Transverse colon (tissue), 4 donors: ENCODE measurements around the gene SEC16A. TPM values are rescaled to one million over a fixed set of nuclear protein-coding genes. Genes with fewer than 3 reads are reported as not detected.

Experiments used
- DNase-seq: peaks from one replicate; pipeline ENCODE4 v3.0.0-alpha.2; 2019
- H3K27ac ChIP-seq, 4 donors: fragments of 200-600 bp; sonication (generic); 2 replicates each; pipeline ENCODE4 v1.5.1; 2016 to 2018; ENCODE audit warnings: inconsistent platforms in 4 of 4
- H3K27me3 ChIP-seq: fragments of 200-600 bp; sonication (generic); 2 replicates; pipeline ENCODE4 v1.5.1; 2017; ENCODE audit warnings: inconsistent platforms
- H3K36me3 ChIP-seq, 4 donors: fragments of 200-600 bp; sonication (generic); 2 replicates each; pipeline ENCODE4 v1.5.1; 2017 to 2019; ENCODE audit warnings: inconsistent platforms in 4 of 4
- H3K4me1 ChIP-seq, 4 donors: fragments of 200-600 bp; sonication (generic); 2 replicates each; pipeline ENCODE4 v1.5.1; 2017 to 2020; ENCODE audit warnings: inconsistent platforms in 4 of 4
- H3K4me3 ChIP-seq, 4 donors: fragments of 200-600 bp; sonication (generic); 1 replicate in 1 of 4; 2 replicates in 3 of 4; pipeline versions ENCODE4 v1.5.1 to v1.6.1; 2017 to 2019; ENCODE audit warnings: inconsistent platforms in 4 of 4
- H3K9me3 ChIP-seq, 2 donors: fragments of 200-600 bp; sonication (generic); 2 replicates each; pipeline ENCODE4 v1.5.1; 2017 to 2019; ENCODE audit warnings: inconsistent platforms in 2 of 2
- EP300 ChIP-seq: sonication (generic); formaldehyde crosslinking; IDR thresholded peaks from one replicate; pipeline ENCODE4 v1.6.1; 2017; ENCODE audit warnings: antibody characterized with exemption, low read depth
- POLR2A ChIP-seq: fragments of 450-650 bp; IDR thresholded peaks from one replicate; pipeline ENCODE4 v1.6.1; 2016; ENCODE audit warnings: antibody characterized with exemption, mild to moderate bottlenecking, moderate library complexity
- POLR2AphosphoS5 ChIP-seq, 3 donors: sonication (generic); formaldehyde crosslinking; IDR thresholded peaks; one replicate each; pipeline ENCODE4 v1.6.1; 2016; ENCODE audit warnings: antibody characterized with exemption in 3 of 3
- WGBS, 2 donors: methylation state at CpG; one replicate each; pipeline ENCODE4 v1.1.5; 2018; ENCODE audit warnings: low coverage in 1 of 2; 5-methylcytosine and 5-hydroxymethylcytosine counted together
- in situ Hi-C, 4 donors: fragments of 200-750 bp; cut with MboI; loops; one replicate each; pipeline versions ENCODE4 v1.15.0 to v1.15.1; 2017; ENCODE audit warnings: low sequenced_read_pairs in 3 of 4, low pct_ligation_motif_present in 1 of 4, low pct_unique_long_range_greater_than_20kb in 1 of 4
- intact Hi-C: fragments of 100-400 bp; cut with DNase I; formaldehyde crosslinking; loops from one replicate; pipeline ENCODE4 v1.15.1; 2023; ENCODE audit warnings: low total_unique reads
- total RNA-seq, 4 donors: library from RNA; depleted of rRNA; stranded (reverse); fragments of >200 nt; gene quantifications; one replicate each; pipeline ENCODE4 v1.1.0, GENCODE V29; 2016
- TF ChIP-seq, protein P1 (sequence below), 5 experiments: fragments of 200-600 bp in 3 of 5; fragments of 450-650 bp in 2 of 5; sonication (generic) in 3 of 5; IDR thresholded peaks; 1 replicate in 2 of 5; 2 replicates in 3 of 5; pipeline ENCODE4 v1.5.1; 2016 to 2017; ENCODE audit warnings: antibody characterized with exemption in 5 of 5, inconsistent platforms in 3 of 5, mild to moderate bottlenecking in 2 of 5, moderate library complexity in 1 of 5

The SEC16A gene
- total RNA-seq, 4 donors from 2014 or later, result 54.1 to 75.9 (median 65.8) TPM

DNA sequence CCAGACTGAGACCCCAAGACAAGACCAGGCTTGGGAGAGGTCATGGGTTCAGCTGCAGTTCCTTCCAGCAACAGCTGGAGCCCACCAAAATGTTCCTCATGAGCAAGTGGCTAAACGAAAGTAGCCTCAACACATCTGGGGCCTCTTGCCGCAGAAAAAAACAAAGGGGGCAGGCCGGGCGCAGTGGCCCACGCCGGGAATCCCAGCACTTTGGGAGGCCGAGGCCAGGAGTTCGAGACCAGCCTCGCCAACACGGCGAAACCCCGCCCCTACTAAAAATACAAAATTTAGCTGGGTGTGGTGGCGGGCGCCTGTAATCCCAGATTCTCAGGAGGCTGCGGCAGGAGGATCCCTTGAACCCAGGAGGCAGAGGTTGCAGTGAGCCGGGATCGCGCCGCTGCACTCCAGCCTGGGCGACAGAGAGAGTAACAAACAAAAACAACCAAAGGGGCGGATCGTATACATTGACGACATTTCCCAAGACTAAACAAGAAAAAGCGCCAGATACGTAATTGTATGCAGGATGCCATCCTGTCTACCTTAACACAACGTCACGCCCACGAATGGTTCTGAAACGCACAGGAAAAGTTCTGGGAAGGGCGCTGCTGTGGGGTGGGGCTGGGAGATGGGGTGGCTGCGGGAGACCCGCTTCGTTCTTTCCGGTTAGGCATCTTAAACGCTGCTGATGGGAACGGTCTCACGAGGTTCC, 44.8 kb downstream of the SEC16A start:
- Histone ChIP-seq H3K36me3 (peaks cover 0 to 8% (median 1%) of the 10 kb centered on the region in 4 donors), H3K27ac (peak overlapping the region in 2 of 4 donors; percentile 85 to 91), H3K4me3 (peak overlapping the region; percentile 73 to 99 (median 94)), H3K9me3 (no peaks in the 10 kb centered on the region), H3K27me3 (no peaks in the 10 kb centered on the region), H3K4me1 (peaks cover 21 to 32% (median 25%) of the 10 kb centered on the region in 4 donors)
- 48 to 80% methylated on average over 1 to 37 of the region's 37 CpGs for WGBS, 2 donors
- intact Hi-C loops (no loop called here), in situ Hi-C loops (no loop called here)
- no peak for TF ChIP-seq EP300
- TF ChIP-seq, protein P1, sequence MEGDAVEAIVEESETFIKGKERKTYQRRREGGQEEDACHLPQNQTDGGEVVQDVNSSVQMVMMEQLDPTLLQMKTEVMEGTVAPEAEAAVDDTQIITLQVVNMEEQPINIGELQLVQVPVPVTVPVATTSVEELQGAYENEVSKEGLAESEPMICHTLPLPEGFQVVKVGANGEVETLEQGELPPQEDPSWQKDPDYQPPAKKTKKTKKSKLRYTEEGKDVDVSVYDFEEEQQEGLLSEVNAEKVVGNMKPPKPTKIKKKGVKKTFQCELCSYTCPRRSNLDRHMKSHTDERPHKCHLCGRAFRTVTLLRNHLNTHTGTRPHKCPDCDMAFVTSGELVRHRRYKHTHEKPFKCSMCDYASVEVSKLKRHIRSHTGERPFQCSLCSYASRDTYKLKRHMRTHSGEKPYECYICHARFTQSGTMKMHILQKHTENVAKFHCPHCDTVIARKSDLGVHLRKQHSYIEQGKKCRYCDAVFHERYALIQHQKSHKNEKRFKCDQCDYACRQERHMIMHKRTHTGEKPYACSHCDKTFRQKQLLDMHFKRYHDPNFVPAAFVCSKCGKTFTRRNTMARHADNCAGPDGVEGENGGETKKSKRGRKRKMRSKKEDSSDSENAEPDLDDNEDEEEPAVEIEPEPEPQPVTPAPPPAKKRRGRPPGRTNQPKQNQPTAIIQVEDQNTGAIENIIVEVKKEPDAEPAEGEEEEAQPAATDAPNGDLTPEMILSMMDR (IDR thresholded peaks at IDR 0.05), result no peak
- no peak for TF ChIP-seq POLR2AphosphoS5 (IDR thresholded peaks at IDR 0.05)
- TF ChIP-seq POLR2A, result no peak
- no peak for DNase-seq

DNA sequence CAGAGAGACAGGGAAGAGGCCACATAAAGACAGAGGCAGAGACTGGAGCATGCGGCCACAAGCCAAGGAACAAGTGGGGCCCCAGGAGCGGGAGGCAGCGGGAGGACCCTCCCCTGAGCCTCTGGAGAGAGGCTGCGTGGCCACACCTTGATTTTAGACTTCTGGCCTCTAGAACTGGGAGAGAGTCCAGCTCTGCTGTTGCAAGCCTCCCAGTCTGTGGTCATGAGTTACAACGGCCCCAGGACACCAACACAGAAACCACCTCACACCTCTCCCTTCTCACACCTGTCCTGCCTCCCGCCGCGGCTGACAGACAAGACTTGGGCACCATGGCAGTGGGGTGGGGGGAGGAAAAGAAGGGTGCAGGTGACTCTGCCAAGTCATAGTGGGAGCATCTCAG, 45.4 kb downstream of the SEC16A start:
- 67% methylated on average over 8 of the region's 8 CpGs; no CpG with 5 or more reads in 1 of the 2 donors for WGBS, 2 donors
- Histone ChIP-seq H3K9me3 (no peaks in the 10 kb centered on the region), H3K4me1 (peaks cover 21 to 32% (median 25%) of the 10 kb centered on the region in 4 donors), H3K27me3 (no peaks in the 10 kb centered on the region), H3K27ac (no peak overlapping the region), H3K4me3 (peak overlapping the region in 1 of 4 donors; percentile 96), H3K36me3 (peaks cover 0 to 4% (median 0%) of the 10 kb centered on the region in 4 donors)
- intact Hi-C loops (no loop called here), in situ Hi-C loops (no loop called here)
- no peak for DNase-seq
- TF ChIP-seq, protein P1 (IDR thresholded peaks at IDR 0.05), result no peak
- no peak for TF ChIP-seq POLR2A
- TF ChIP-seq POLR2AphosphoS5 (IDR thresholded peaks at IDR 0.05), result no peak
- no peak for TF ChIP-seq EP300

DNA sequence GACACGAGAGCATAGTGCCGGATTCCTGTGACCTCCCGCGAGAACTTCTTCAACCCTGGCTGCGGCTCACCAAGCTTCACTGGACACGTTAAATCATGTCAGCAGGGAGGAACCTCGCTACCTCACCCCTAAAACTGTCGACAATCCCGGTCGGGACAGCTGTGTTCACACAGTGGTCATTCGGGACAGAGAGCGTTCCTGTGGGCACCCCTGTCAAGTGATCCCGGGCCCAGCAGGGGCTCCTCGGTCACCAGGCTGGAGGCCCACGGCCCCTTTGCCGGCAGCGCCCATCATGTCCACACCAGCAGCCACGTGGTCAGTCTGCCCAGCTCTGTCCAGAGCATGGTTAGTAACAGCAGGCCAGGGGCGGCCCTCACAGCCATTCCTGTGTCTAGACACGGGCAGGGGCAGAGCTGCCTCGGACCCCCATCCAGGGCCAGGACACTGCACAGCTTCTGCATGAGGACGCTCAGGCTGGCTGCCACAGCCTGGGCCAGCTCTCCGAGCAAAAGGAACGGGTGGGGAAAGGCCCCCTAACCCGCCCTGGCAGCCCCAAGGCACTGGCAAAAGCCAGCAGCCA, 46.7 kb downstream of the SEC16A start:
- intact Hi-C loops (no loop called here), in situ Hi-C loops (no loop called here)
- no peak overlapping the region for H3K27ac ChIP-seq
- no peak overlapping the region for H3K4me3 ChIP-seq
- no peak for DNase-seq
- peaks cover 21 to 32% (median 25%) of the 10 kb centered on the region in 4 donors for H3K4me1 ChIP-seq
- H3K9me3 ChIP-seq, result no peaks in the 10 kb centered on the region
- TF ChIP-seq, protein P1 (IDR thresholded peaks at IDR 0.05), result no peak
- no peak for TF ChIP-seq EP300
- no peak for TF ChIP-seq POLR2A
- no peak for TF ChIP-seq POLR2AphosphoS5 (IDR thresholded peaks at IDR 0.05)
- WGBS, 2 donors, result 82 to 91% methylated on average over 7 to 23 of the region's 25 CpGs
- H3K27me3 ChIP-seq, result no peaks in the 10 kb centered on the region
- no peaks in the 10 kb centered on the region for H3K36me3 ChIP-seq

DNA sequence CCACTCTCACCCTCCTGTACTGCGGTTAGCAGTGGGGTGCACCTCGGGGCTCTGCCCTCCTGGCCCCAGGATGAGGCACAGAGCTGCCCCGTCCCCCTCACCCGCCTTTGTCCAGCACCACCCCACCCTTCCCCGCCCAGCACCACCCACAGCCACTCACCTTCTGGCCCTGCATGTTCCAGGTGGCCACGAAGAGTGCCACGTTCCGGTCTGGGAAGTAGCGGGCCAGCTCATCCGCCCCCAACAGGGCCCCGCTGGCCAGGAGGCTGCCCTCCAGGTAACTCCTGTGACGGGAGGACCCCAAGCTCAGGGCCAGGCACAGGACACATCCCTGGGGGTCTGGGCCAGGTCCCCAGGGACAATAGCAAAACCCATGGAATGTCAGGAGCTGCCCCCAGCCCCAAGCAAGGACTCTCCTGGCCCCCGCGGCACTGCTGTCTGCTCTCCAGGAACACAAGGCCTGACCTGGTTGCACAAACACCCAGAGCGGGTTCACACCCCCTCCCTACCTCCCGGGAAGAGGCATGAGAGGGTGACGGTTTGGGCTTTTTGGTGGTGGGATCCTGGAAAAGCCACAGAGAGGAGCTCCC, 48.2 kb downstream of the SEC16A start:
- 92% methylated on average over 17 of the region's 17 CpGs; no CpG with 5 or more reads in 1 of the 2 donors for WGBS, 2 donors
- in situ Hi-C loops, result no loop called here
- no peak overlapping the region for H3K4me3 ChIP-seq
- no peaks in the 10 kb centered on the region for H3K9me3 ChIP-seq
- intact Hi-C loops, result no loop called here
- TF ChIP-seq POLR2AphosphoS5 (IDR thresholded peaks at IDR 0.05) (no peak), EP300 (no peak), POLR2A (no peak)
- TF ChIP-seq, protein P1 (IDR thresholded peaks at IDR 0.05), result no peak
- peaks cover 16 to 26% (median 21%) of the 10 kb centered on the region in 4 donors for H3K4me1 ChIP-seq
- DNase-seq, result no peak
- no peaks in the 10 kb centered on the region for H3K36me3 ChIP-seq
- H3K27me3 ChIP-seq, result no peaks in the 10 kb centered on the region
- no peak overlapping the region for H3K27ac ChIP-seq
